Common myeloid progenitor, CD34-positive (primary cell): ENCODE data around the gene PELI2.

Source experiments
- CTCF ChIA-PET: fragments of 350-600 bp; sonication (Branson Sonifier 250); formaldehyde crosslinking; loops from one replicate; lab custom pipeline; 2021; ENCODE audit warnings: antibody characterized with exemption; lab: Charles Lee
- POLR2A ChIA-PET: fragments of 350-600 bp; sonication (Branson Sonifier 250); formaldehyde crosslinking; loops from one replicate; lab custom pipeline; 2021; ENCODE audit warnings: antibody characterized with exemption; lab: Charles Lee
- DNase-seq, 3 donors: peaks; one replicate each; pipeline versions ENCODE4 v3.0.0 to v3.0.0-alpha.2; 2013
- H3K27ac ChIP-seq, 2 experiments: 1 replicate in 1 of 2; 2 replicates in 1 of 2; pipeline ENCODE4 v1.7.0; 2013; ENCODE audit warnings: inconsistent platforms in 2 of 2, low read length in 2 of 2, mild to moderate bottlenecking in 2 of 2, low read depth in 1 of 2, moderate library complexity in 1 of 2; ENCODE audit not compliant: severe bottlenecking in 2 of 2, insufficient read depth in 1 of 2, poor library complexity in 1 of 2
- H3K27me3 ChIP-seq, 5 experiments: replicated peaks in 2 of 5; 1 replicate in 3 of 5; 2 replicates in 2 of 5; pipeline versions ENCODE4 v1.6.1 to v1.7.0; 2013; ENCODE audit warnings: low read length in 4 of 5, mild to moderate bottlenecking in 2 of 5, moderate library complexity in 2 of 5, inconsistent platforms in 1 of 5; ENCODE audit not compliant: insufficient read depth in 5 of 5, control insufficient read depth in 4 of 5
- H3K36me3 ChIP-seq, 4 experiments: 1 replicate in 2 of 4; 2 replicates in 2 of 4; pipeline versions ENCODE4 v1.6.1 to v1.7.0; 2013; ENCODE audit warnings: low read length in 3 of 4, control low read depth in 1 of 4, mild to moderate bottlenecking in 1 of 4; ENCODE audit not compliant: control insufficient read depth in 4 of 4, insufficient read depth in 4 of 4
- H3K4me1 ChIP-seq, 4 experiments: 1 replicate in 3 of 4; 2 replicates in 1 of 4; pipeline versions ENCODE4 v1.6.1 to v1.7.1; 2013; ENCODE audit warnings: low read length in 3 of 4, mild to moderate bottlenecking in 3 of 4, control low read depth in 1 of 4, inconsistent platforms in 1 of 4, moderate library complexity in 1 of 4; ENCODE audit not compliant: control insufficient read depth in 4 of 4, insufficient read depth in 4 of 4; ENCODE audit errors: control extremely low read depth in 1 of 4
- H3K4me3 ChIP-seq, 7 experiments: 1 replicate in 4 of 7; 2 replicates in 3 of 7; pipeline versions ENCODE4 v1.5.1 to v1.7.0; 2013; ENCODE audit warnings: mild to moderate bottlenecking in 7 of 7, low read length in 6 of 7, moderate library complexity in 6 of 7, inconsistent platforms in 2 of 7, low read depth in 2 of 7, control low read depth in 1 of 7; ENCODE audit not compliant: insufficient read depth in 4 of 7, control insufficient read depth in 1 of 7; ENCODE audit errors: extremely low read depth in 1 of 7
- H3K9me3 ChIP-seq, 5 experiments: 1 replicate in 4 of 5; 2 replicates in 1 of 5; pipeline versions ENCODE4 v1.6.1 to v1.7.1; 2013; ENCODE audit warnings: low read length in 4 of 5, mild to moderate bottlenecking in 2 of 5, inconsistent platforms in 1 of 5, low read depth in 1 of 5, moderate library complexity in 1 of 5; ENCODE audit not compliant: control insufficient read depth in 4 of 5, insufficient read depth in 2 of 5; ENCODE audit errors: control extremely low read depth in 1 of 5
- WGBS: methylation state at CpG from one replicate; pipeline ENCODE4 v1.1.5; 2013; ENCODE audit not compliant: insufficient coverage; 5-methylcytosine and 5-hydroxymethylcytosine counted together

The PELI2 gene

GRCh38 chr14:56340932-56341331 is 222.7 kb downstream of the PELI2 start:
- ChIA-PET CTCF (interaction anchor here (0.8 to 4.6 kb wide), 29 partner anchors 10 to 654 kb away, joined by 3 to 40 read pairs (median 4); no protein-coding TSS in a partner anchor), POLR2A (interaction anchor here (0.5 to 0.7 kb wide), 2 partner anchors 82 to 210 kb away, joined by 3 to 5 read pairs; no protein-coding TSS in a partner anchor)
- Histone ChIP-seq H3K27ac (no peak overlapping the region), H3K4me3 (no peak overlapping the region), H3K9me3 (no peaks in the 10 kb centered on the region), H3K4me1 (peaks cover 14 to 48% (median 43%) of the 10 kb centered on the region in 4 experiments), H3K36me3 (no peaks in the 10 kb centered on the region), H3K27me3 (no peaks in the 10 kb centered on the region)
- no peak for DNase-seq
- 64% methylated on average over 1 of the region's 1 CpG for WGBS

DNA sequence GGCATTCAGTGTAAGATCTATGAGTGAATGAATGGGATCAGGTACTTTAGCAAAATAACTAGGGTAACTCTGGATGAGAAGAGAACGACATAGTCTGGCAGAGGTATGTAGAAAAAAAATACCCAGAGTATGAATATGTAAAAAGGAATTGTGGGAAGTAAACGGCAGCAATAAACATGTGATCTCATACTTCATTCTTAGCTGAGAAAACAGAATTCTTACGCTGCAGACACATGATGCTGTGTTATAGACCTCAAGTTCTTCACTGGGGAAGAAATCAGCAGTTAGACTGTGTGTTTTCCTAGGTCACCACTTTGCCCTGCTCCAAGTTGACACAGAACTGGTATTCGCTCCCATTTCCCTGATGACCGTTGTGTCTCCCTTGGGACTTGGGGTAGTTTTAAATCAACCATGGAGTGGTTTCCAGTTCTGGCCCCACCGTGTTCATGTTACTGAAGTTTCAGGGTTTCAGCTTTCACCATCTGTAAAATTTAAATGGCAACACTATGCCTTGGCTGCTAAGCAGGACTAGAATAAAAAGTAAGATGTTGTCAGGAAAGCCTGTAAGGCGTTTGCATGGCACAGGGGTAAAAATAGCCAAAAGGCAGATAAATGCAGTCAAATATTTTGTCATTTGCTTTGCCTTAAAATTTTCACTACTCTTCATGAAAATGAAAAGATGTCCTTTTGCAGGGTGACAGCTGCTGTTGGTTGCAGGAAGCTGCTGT is 223.7 kb downstream of the PELI2 start:
- H3K36me3 ChIP-seq: no peaks in the 10 kb centered on the region
- H3K4me1 ChIP-seq: peaks cover 14 to 48% (median 43%) of the 10 kb centered on the region in 4 experiments
- H3K4me3 ChIP-seq: peak overlapping the region in 1 of 7 experiments; percentile 42
- ChIA-PET CTCF (interaction anchor here (0.5 to 4.6 kb wide), 12 partner anchors 8 to 610 kb away, joined by 3 to 40 read pairs (median 3); no protein-coding TSS in a partner anchor), POLR2A (interaction anchor here (0.6 to 1.0 kb wide), 2 partner anchors 17 to 28 kb away, joined by 6 to 7 read pairs; no protein-coding TSS in a partner anchor)
- peak overlapping the region; percentile 38 to 71 for H3K27ac ChIP-seq
- no peaks in the 10 kb centered on the region for H3K9me3 ChIP-seq
- WGBS: 7% methylated on average over 6 of the region's 7 CpGs
- no peaks in the 10 kb centered on the region for H3K27me3 ChIP-seq
- peak; percentile 9 to 96 (median 90) for DNase-seq

DNA sequence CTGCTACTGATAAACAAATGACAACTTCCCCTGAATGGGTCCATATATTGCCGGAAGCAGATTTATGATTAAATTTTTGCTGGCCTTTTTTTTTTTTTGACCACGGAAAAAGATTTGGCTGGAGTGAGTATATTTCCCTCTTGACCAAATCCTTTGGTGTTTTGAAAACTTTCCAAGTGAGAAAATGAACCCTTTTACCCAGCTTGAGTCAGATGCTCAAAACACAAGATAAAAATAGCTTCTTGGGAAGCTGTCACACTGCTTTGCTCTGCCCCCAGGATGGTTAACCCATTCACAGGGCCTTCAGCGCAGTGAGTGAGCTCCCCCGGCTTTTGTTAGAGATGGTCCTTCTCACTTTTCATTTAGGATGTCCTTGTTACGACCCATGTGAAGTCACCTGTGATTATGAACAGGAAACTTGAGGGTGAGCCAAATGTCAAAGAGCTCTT is 224.3 kb downstream of the PELI2 start:
- Histone ChIP-seq H3K27me3 (no peaks in the 10 kb centered on the region), H3K4me3 (peak overlapping the region in 2 of 7 experiments; percentile 15 to 32), H3K27ac (peak overlapping the region in 1 of 2 experiments; percentile 71), H3K9me3 (no peaks in the 10 kb centered on the region), H3K36me3 (no peaks in the 10 kb centered on the region), H3K4me1 (peaks cover 14 to 48% (median 43%) of the 10 kb centered on the region in 4 experiments)
- peak in 1 of 3 donors; percentile 71 for DNase-seq
- CTCF ChIA-PET: interaction anchor here (0.5 to 4.6 kb wide), 11 partner anchors 8 to 897 kb away, joined by 3 to 40 read pairs (median 3); no protein-coding TSS in a partner anchor
- POLR2A ChIA-PET: interaction anchor here (0.6 to 1.0 kb wide), 3 partner anchors 16 to 170 kb away, joined by 3 to 7 read pairs (median 6); no protein-coding TSS in a partner anchor
- WGBS: 0% methylated on average over 4 of the region's 5 CpGs

DNA sequence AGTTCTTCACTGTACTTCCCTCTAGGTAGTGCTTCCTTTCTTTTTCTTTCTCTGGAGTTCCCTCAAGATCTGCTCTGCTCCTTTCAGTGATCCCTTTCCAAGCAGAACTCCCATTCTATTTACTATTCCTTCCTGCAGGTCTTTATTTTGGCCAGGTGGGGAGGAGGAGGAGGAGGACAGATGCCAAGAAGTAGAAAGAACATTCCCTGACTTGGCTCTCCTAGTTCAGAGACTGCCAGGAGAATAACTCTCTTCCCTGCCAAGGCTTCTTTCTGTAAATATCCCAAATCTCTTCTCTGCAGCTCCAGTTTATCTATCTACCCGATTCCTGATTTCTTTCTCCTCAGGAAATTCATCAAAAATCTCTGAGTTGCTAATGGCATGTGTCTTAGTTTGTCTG is 231.7 kb downstream of the PELI2 start:
- POLR2A ChIA-PET: no interaction called here
- Histone ChIP-seq H3K36me3 (peaks cover 0 to 6% (median 0%) of the 10 kb centered on the region in 4 experiments), H3K27me3 (no peaks in the 10 kb centered on the region), H3K27ac (no peak overlapping the region), H3K9me3 (peaks cover 0 to 11% (median 3%) of the 10 kb centered on the region in 5 experiments), H3K4me1 (no peaks in the 10 kb centered on the region), H3K4me3 (no peak overlapping the region)
- WGBS: no CpG with 5 or more reads among the region's 1 CpG
- CTCF ChIA-PET: no interaction called here
- no peak for DNase-seq
